Epithelial cell of proximal tubule (primary cell): ENCODE data around the gene FGFBP1. TPM values are rescaled to one million over a fixed set of nuclear protein-coding genes. Genes with fewer than 3 reads are reported as not detected.
"Not testable (repeated sequence)": the region's sequence is repeated elsewhere in the genome, so short reads cannot be mapped to it uniquely, and the experiment has no call there.

ENCODE experiments used
- DNase-seq: peaks from one replicate; pipeline ENCODE4 v3.0.0-alpha.2; 2011; ENCODE audit warnings: low read depth
- H3K4me3 ChIP-seq: 2 replicates; pipeline ENCODE4 v1.5.1; 2011; ENCODE audit warnings: low read depth, mild to moderate bottlenecking, low read length
- total RNA-seq: library from RNA; depleted of rRNA; stranded (reverse); fragments of >200 nt; gene quantifications from 2 replicates; pipeline ENCODE4 v1.2.3, GENCODE V29; 2015
- TF ChIP-seq, protein P1 (sequence below): conservative IDR thresholded peaks from 2 replicates; pipeline ENCODE4 v1.5.1; 2012; ENCODE audit warnings: low read depth, mild to moderate bottlenecking, low read length

FGFBP1 gene
- total RNA-seq, 1 donor from 2014 or later = 36.8 TPM

DNA sequence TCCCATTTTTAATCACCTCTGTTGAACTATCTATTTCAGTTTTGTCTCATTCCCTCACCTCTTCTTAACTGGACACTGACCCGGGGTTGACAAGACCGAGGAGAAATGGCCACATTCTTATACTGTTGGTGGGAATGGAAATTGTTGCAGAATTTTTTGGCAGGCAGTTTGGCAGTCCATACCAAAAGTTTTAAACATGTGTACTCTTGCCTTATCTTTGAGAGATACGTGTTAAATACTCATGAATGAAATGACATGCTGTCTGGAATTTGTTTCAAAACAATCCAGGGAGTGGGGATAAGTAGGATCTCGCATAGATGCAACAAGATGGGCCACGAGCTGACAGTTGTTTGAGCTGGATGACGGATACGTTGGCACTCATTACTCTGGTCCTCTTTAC, 12.1 kb downstream of the FGFBP1 start:
- no peak for DNase-seq
- H3K4me3 ChIP-seq = no peak overlapping the region
- TF ChIP-seq, protein P1, sequence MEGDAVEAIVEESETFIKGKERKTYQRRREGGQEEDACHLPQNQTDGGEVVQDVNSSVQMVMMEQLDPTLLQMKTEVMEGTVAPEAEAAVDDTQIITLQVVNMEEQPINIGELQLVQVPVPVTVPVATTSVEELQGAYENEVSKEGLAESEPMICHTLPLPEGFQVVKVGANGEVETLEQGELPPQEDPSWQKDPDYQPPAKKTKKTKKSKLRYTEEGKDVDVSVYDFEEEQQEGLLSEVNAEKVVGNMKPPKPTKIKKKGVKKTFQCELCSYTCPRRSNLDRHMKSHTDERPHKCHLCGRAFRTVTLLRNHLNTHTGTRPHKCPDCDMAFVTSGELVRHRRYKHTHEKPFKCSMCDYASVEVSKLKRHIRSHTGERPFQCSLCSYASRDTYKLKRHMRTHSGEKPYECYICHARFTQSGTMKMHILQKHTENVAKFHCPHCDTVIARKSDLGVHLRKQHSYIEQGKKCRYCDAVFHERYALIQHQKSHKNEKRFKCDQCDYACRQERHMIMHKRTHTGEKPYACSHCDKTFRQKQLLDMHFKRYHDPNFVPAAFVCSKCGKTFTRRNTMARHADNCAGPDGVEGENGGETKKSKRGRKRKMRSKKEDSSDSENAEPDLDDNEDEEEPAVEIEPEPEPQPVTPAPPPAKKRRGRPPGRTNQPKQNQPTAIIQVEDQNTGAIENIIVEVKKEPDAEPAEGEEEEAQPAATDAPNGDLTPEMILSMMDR = no peak

DNA sequence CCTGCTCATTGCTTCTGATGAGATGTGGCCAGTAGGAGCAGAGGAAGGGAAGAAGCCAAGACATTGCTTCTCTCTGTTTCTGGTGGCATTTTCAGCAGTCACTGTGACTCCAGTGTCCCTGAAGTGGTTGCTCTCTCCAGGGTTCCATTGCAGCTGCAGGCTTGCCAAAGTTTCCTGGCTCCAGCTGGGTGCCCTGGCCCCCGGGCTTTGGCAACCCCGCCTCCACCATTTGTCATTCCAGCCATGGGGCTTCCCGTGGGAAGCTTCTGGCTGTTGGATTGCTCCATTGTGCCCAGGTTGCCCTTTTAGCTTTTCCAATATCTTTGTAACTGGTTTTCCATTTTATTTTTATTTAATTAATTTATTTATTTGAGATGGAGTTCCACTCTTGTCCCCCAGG, 12.7 kb downstream of the FGFBP1 start:
- no peak for DNase-seq
- TF ChIP-seq, protein P1 = no peak
- H3K4me3 ChIP-seq = no peak overlapping the region

DNA sequence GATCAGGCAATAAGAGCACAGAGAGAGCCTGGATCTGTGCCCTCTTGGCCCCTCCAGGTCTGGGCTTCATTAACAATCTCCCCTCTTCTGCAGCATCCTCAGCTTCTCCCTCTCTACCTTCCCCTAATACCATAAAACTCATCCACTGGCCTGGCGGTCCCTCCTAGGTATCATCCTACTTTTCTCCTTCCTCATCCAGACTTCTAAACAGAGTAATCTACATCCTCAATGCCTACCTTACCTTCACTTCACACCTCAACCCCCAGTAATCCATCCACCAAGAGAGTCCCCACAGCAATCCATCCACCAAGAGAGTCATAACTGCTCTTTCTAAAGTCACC, 17.0 kb downstream of the FGFBP1 start:
- no peak for DNase-seq
- TF ChIP-seq, protein P1 = no peak
- no peak overlapping the region for H3K4me3 ChIP-seq

DNA sequence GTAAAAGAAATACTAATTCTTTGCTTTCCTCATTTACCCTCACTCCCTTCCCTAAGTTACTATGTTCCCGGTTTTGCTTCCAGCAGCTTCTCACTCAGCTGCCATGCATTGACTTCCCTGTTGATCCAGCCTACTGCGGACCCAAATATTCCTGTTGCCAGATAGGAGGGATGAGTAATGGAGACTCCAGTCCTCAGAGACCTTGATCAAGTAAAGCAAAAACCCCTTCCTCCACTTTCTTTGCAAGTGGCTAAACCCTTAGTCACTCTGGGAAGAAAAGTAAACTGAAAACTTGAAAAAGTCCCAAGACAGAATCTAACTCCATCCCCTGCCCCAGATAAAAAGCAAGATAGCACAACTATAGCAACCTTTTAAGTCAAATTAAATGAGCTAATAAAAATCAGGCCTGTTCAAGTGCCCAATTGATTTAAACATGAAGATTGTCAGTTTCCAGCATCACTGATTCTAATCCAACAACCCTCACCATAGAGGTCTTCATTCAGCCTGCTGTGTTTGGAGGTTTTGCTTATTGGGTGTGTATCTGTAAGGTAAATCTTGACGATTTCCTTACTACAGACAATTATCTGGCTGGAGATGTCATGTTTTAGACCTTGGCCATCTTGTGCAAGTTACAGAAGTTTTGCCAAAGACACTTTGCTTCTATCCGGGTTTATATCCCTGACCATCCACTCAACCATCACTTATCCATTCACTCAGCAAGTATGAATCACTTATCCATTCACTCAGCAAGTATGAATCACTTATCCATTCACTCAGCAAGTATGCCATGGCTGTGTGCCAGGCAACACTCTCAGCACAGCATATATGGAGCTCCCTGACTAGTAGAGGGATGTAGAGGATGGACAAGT, 17.6 kb downstream of the FGFBP1 start:
- peak; percentile 94 for DNase-seq
- TF ChIP-seq, protein P1 = no peak
- no peak overlapping the region for H3K4me3 ChIP-seq

DNA sequence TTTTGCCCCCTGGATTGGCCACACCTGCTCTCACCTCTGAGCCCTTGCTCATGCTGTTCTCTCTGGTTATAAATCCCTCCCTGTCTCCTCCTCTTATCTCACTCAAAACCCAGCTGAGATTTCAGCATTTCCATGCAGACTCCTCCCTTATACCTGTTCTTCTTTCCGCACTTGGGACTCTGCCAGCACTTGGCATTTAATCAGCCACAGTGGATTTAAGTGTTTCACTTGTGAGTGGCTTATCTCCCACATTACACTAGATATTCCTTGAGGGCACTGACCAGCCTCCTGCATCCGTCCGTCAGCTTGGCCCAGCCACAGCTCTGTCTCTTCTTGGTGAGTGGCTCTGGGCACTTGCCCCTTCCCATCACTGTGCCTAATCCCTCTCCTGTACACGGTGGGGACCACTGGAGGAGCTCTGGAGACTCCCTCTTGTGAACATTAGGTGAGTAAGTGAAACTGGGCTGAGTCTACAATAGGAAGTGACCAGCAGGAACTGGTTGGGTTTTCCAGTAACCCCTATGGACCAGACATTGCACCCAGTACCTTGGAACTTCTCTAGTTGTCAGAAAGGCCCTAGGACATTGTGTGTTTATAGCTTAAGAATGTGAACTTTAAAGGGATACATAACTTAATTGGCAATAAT, 19.9 kb downstream of the FGFBP1 start:
- H3K4me3 ChIP-seq = no peak overlapping the region
- DNase-seq = no peak
- TF ChIP-seq, protein P1 = no peak

DNA sequence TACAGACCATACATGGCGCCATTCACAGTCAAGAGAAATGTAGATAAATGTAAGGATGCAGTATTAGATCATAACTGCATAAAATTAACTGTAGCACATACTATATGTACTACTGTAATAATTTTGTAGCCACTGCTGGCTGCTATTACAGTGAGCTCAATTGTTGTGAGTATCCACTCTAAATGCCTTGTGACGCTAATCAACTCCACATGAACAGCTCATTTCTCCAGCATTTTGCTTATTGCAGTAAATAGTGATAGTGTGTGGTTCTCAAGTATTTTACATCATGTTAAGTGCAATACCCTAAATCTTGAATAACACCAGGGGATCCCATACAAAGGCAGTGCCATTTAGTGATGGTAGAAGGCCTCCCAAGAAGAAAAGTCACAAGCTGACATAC, 21.2 kb downstream of the FGFBP1 start:
- TF ChIP-seq, protein P1 = no peak
- DNase-seq = no peak

DNA sequence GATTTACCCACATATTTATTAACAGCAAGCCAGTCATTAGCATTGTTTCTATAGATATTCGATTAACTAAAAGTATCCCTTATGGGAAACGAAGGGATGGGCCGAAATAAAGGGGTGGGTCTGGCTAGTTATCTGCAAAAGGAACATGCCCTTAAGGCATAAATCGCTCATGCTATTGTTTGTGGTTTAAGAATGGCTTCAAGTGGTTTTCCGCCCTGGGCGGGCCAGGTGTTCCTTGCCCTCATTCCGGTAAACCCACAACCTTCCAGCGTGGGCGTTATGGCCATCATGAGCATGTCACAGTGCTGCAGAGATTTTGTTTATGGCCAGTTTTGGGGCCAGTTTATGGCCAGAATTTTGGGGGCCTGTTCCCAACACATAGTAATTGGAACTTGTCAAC, 22.2 kb downstream of the FGFBP1 start:
- DNase-seq, H3K4me3 ChIP-seq: not testable (repeated sequence)

More for the DNA sequence above, 21.2 kb downstream of the FGFBP1 start:
- H3K4me3 ChIP-seq = no peak overlapping the region
